Uterus (tissue), 4 donors: ENCODE results near the gene HSFX2. TPM values are rescaled to one million over a fixed set of nuclear protein-coding genes. Genes with fewer than 3 reads are reported as not detected.
"Not testable (repeated sequence)": the region's sequence is repeated elsewhere in the genome, so short reads cannot be mapped to it uniquely, and the experiment has no call there.

ENCODE experiments used
- DNase-seq, 2 donors: peaks; one replicate each; pipeline ENCODE4 v3.0.0-alpha.2; 2019 to 2020
- H3K27ac ChIP-seq, 2 donors: fragments of 200-600 bp; sonication (generic); 1 replicate in 1 of 2; 2 replicates in 1 of 2; pipeline ENCODE4 v1.5.1; 2016 to 2018
- H3K27me3 ChIP-seq, 2 donors: fragments of 200-600 bp; sonication (generic); one replicate each; pipeline ENCODE4 v1.5.1; 2018 to 2019; ENCODE audit warnings: control low read depth in 1 of 2
- H3K36me3 ChIP-seq, 2 donors: fragments of 200-600 bp; sonication (generic); one replicate each; pipeline ENCODE4 v1.5.1; 2019; ENCODE audit warnings: control low read depth in 1 of 2
- H3K4me1 ChIP-seq, 2 donors: fragments of 200-600 bp; sonication (generic); one replicate each; pipeline ENCODE4 v1.5.1; 2018 to 2019; ENCODE audit warnings: control low read depth in 1 of 2
- H3K4me3 ChIP-seq, 2 donors: fragments of 200-600 bp; sonication (generic); 1 replicate in 1 of 2; 2 replicates in 1 of 2; pipeline ENCODE4 v1.5.1; 2018 to 2019; ENCODE audit warnings: mild to moderate bottlenecking in 1 of 2
- H3K9me3 ChIP-seq, 2 donors: fragments of 200-600 bp; sonication (generic); one replicate each; pipeline ENCODE4 v1.5.1; 2019; ENCODE audit warnings: control low read depth in 1 of 2
- CTCF ChIP-seq, 4 experiments: fragments of 200-600 bp in 2 of 4; fragments of 450-650 bp in 2 of 4; sonication (generic) in 2 of 4; IDR thresholded peaks; one replicate each; pipeline ENCODE4 v1.5.1; 2016 to 2019; ENCODE audit warnings: antibody characterized with exemption in 4 of 4, mild to moderate bottlenecking in 2 of 4, moderate library complexity in 1 of 4
- POLR2A ChIP-seq, 2 donors: fragments of 450-650 bp; IDR thresholded peaks; one replicate each; pipeline ENCODE4 v1.6.1; 2016; ENCODE audit warnings: antibody characterized with exemption in 2 of 2, mild to moderate bottlenecking in 1 of 2, moderate library complexity in 1 of 2
- intact Hi-C: fragments of 100-400 bp; cut with DNase I; formaldehyde crosslinking; loops from one replicate; pipeline ENCODE4 v1.15.1; 2023; ENCODE audit warnings: low total_unique reads
- total RNA-seq, 4 donors: library from RNA; depleted of rRNA in 3 of 4; stranded (reverse); fragments of >200 nt in 3 of 4; gene quantifications; one replicate each; pipeline versions ENCODE4 v1.1.0 to v1.2.4, GENCODE V29; 2014 to 2023
- donor health status: DM: yes; HTN: yes; CAD: no.

HSFX2 gene
- total RNA-seq, 4 donors from 2014 or later, result not detected

GRCh38 chrX:149629730-149630387 lies 34.7 kb upstream of the HSFX2 start:
- intact Hi-C loops, result no loop called here
- no peaks in the 10 kb centered on the region for H3K9me3 ChIP-seq
- DNase-seq, result no peak

GRCh38 chrX:149628768-149629167 lies 33.7 kb upstream of the HSFX2 start:
- Histone ChIP-seq H3K4me1 (no peaks in the 10 kb centered on the region), H3K4me3 (no peak overlapping the region), H3K9me3 (no peaks in the 10 kb centered on the region), H3K27ac (no peak overlapping the region), H3K36me3 (no peaks in the 10 kb centered on the region), H3K27me3 (no peaks in the 10 kb centered on the region)
- intact Hi-C loops, result no loop called here
- TF ChIP-seq CTCF (IDR thresholded peaks at IDR 0.05) (no peak), POLR2A (IDR thresholded peaks at IDR 0.05) (no peak)
- no peak for DNase-seq

More at GRCh38 chrX:149629730-149630387, 34.7 kb upstream of the HSFX2 start:
- H3K4me3 ChIP-seq, result no peak overlapping the region
- no peaks in the 10 kb centered on the region for H3K4me1 ChIP-seq
- H3K27me3 ChIP-seq, result no peaks in the 10 kb centered on the region
- H3K36me3 ChIP-seq, result no peaks in the 10 kb centered on the region
- no peak for TF ChIP-seq POLR2A (IDR thresholded peaks at IDR 0.05)
- TF ChIP-seq CTCF (IDR thresholded peaks at IDR 0.05), result no peak
- no peak overlapping the region for H3K27ac ChIP-seq

- Histone ChIP-seq H3K4me3 (no peak overlapping the region), H3K9me3 (no peaks in the 10 kb centered on the region), H3K4me1 (no peaks in the 10 kb centered on the region), H3K27ac (no peak overlapping the region), H3K27me3 (no peaks in the 10 kb centered on the region), H3K36me3 (no peaks in the 10 kb centered on the region)
- intact Hi-C loops, result no loop called here
- DNase-seq, result no peak
- TF ChIP-seq CTCF (IDR thresholded peaks at IDR 0.05), result no peak
- TF ChIP-seq POLR2A (IDR thresholded peaks at IDR 0.05), result no peak
Observed at GRCh38 chrX:149628280-149628679, 33.2 kb upstream of the HSFX2 start.

GRCh38 chrX:149626829-149627228 lies 31.7 kb upstream of the HSFX2 start:
- H3K4me1 ChIP-seq, H3K36me3 ChIP-seq, H3K27me3 ChIP-seq, H3K27ac ChIP-seq, H3K9me3 ChIP-seq, H3K4me3 ChIP-seq, intact Hi-C loops, DNase-seq: not testable (repeated sequence)

- intact Hi-C loops, DNase-seq, H3K36me3 ChIP-seq, H3K27ac ChIP-seq, H3K9me3 ChIP-seq, H3K4me3 ChIP-seq, H3K4me1 ChIP-seq, H3K27me3 ChIP-seq: not testable (repeated sequence)
Observed at GRCh38 chrX:149619662-149620061, 24.5 kb upstream of the HSFX2 start.

GRCh38 chrX:149618871-149619270 lies 23.8 kb upstream of the HSFX2 start:
- Histone ChIP-seq H3K27ac (no peak overlapping the region), H3K36me3 (no peaks in the 10 kb centered on the region), H3K4me3 (no peak overlapping the region), H3K9me3 (no peaks in the 10 kb centered on the region), H3K4me1 (no peaks in the 10 kb centered on the region), H3K27me3 (no peaks in the 10 kb centered on the region)
- intact Hi-C loops, result no loop called here
- TF ChIP-seq POLR2A (IDR thresholded peaks at IDR 0.05) (no peak), CTCF (IDR thresholded peaks at IDR 0.05) (no peak)
- DNase-seq, result no peak
